ENCODE results near the gene CASKIN1.

DNA sequence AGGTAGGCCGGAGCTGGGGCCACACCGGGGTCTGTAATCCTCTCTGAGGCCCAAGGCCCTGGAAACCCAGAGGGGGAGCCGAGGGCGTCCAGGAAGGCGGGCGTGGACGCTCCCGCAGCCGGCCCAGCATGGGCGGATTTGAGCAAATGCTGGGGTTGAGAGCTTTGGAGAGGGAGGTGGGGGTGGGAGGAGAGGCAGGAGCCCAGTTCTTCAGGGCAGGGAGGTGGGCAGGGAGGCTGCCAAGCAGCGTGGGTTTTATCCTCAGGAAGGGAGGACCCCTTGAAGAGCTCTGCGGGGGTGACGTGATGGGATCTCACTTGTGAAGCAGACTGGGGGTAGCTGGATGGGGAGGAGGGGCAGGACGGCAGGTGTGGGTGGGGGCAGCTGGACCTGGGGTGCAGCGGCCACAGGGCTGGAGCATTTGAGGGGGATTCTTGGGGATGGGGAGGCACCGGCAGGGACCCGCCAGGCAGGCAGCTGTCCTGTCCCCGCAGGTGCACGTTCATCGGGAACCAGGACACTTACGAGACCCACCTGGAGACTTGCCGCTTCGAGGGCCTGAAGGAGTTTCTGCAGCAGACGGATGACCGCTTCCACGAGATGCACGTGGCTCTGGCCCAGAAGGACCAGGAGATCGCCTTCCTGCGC is 23.6 kb downstream of the CASKIN1 start:
- TF ChIP-seq POLR2A (IDR thresholded peaks at IDR 0.05) = no peak
- TF ChIP-seq, protein P1, sequence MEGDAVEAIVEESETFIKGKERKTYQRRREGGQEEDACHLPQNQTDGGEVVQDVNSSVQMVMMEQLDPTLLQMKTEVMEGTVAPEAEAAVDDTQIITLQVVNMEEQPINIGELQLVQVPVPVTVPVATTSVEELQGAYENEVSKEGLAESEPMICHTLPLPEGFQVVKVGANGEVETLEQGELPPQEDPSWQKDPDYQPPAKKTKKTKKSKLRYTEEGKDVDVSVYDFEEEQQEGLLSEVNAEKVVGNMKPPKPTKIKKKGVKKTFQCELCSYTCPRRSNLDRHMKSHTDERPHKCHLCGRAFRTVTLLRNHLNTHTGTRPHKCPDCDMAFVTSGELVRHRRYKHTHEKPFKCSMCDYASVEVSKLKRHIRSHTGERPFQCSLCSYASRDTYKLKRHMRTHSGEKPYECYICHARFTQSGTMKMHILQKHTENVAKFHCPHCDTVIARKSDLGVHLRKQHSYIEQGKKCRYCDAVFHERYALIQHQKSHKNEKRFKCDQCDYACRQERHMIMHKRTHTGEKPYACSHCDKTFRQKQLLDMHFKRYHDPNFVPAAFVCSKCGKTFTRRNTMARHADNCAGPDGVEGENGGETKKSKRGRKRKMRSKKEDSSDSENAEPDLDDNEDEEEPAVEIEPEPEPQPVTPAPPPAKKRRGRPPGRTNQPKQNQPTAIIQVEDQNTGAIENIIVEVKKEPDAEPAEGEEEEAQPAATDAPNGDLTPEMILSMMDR (IDR thresholded peaks at IDR 0.05) = no peak
